NCI-H2081 treated with DMSO at 0.1 percent for 48 hours (cell line): ENCODE data around the gene HNRNPL.
"Not testable (repeated sequence)": the region's sequence is repeated elsewhere in the genome, so short reads cannot be mapped to it uniquely, and the experiment has no call there.

Source experiments
- DNase-seq: peaks from one replicate; lab custom pipeline; 2025; lab: John Stamatoyannopoulos, UW

HNRNPL gene

DNA sequence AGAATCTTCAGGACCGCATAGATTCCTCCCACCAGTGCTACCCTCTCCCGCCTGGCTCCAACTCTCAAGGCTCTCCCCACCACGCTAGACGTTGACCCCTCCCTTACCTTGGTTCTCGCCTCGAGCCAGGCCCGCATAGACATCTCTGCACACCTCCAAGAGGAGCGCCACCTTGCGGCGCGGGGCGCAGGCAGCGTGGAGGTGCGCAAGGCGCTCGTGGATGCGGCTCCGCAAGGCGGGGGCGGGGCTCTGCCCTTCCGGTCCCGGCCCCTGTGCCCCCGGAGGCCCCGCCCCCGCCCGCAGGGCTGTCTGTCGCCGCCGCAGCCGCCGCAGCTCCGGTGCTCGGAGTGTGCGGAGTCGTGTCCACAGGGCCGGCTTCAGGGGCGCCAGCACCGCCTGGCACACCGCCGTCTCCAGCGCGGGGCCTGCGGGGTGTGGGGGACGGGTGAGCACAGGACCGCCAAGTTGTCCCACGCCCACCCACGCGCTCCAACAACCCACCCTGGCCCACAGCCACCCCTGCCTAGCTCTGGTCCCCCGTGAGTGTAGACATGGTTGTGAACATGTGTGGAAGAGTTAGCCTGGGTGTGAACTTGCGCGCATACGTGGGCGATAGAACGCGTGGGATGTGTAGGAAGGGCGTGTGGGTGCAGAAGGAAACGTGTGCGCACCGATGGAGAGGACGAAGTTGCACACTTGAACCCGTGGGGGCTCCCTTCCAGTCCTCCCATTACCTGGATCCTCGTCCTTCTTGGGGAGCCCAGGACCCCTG is 20.2 kb upstream of the HNRNPL start:
- DNase-seq, result peak; percentile 41

DNA sequence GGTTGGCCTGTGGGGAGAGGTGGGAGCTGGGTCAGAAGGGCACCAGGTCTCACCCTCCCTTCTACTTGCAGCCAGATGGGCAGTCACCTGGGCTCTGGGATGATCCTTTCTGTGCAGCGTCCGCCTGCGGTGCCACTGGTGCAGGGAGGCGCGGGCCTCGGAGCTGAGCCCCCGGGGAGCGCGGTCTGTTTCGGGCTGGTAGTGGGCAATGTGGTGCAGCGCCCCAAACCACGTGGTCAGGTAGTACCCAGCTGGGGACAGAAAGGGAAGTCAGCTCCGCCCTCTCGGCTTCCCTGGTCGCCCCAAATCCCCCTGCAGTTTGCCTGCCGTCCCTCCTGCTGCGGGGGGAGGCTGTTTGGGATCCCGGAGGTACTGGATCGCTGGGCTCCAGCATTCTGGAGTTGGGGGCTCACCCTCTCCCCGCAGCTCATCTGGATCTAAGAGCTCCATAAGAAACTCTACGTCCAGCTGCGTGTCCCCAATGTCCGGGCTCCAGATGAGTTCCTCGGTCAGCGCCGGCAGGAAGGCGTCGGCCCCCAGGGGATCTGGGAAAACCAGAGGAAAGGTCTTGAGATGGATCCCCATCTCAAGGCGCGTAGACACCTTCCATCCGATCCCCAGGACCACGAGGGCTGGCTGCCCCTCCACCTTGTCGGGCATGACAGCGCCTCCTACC is 19.5 kb upstream of the HNRNPL start:
- no peak for DNase-seq

DNA sequence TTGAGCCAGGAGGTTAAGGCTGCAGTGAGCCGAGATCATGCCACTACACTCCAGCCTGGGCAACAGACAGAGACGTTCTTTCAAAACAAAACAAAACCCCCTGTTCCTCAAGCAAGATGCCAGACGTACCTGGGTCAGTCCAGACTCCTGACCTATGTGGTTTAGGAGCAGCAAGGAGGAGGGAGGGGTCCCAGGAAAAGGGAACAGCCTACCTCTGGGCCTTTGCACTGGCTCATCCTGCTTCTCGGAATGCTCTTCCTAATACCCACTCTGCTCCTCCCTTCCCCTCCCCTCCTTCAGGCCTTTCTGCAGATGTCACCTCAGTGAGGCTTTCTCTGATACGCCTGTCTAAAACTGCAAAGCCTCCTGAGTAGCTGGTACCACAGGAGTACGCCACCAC is 18.8 kb upstream of the HNRNPL start:
- no peak for DNase-seq

DNA sequence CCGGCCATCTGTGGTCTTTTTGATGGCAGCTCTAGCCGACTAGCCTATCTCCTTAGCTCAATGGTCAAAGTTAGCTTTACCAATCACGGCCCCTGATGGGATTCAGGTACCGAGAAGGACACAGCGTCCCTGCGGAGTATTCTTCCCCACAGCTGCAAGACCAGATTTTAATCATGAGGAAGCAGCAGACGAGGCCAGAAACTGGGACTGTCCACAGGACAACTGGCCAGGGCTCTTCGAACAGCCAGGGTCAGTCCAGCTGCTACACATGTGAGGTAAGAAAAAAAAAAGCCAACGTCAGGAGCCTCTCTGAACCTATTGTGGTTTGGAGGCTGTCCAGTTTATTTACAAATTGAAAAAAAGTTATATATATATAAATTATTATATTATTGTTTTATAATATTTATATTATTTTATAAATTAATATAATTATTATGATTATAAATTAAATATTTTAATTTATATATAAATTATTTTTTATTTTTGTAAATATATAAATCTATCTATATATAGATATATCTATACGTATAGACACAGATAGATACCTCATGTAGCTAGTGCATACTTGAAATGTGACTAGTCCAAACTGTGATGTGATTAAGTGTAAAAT is 17.5 kb upstream of the HNRNPL start:
- no peak for DNase-seq

DNA sequence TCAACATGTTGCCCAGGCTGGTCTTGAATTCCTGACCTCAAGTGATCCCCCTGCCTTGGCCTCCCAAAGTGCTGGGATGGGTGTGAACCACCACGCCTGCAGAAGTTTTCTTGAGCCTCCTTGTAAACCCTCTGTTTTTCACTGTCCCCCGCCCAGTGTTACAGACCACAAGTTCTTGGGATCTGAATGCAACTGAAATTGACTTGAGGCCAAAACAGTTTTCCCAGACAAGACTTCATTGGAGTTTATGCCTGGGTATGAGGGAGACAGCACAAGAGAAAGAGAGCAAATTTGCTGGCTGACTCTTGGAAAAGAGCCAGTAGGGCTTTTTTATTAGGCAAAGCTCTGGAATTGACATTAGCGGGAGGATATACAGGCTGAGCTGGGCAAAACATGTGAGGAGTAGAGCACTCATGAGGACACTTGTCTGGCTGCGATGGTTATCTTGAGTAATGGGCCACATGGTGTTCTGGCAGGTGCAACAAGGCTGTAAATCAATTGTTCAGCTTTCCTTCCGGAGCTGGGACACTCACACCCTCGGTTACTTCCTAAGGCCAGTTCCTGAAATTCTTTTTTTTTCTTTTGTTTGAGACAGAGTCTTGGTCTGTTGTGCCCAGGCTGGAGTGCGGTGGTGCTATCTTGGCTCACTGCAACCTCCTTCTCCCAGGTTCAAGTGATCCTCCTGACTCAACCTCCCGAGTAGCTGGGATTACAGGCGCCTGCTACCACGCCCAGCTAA is 12.7 kb upstream of the HNRNPL start:
- peak; percentile 15 for DNase-seq

DNA sequence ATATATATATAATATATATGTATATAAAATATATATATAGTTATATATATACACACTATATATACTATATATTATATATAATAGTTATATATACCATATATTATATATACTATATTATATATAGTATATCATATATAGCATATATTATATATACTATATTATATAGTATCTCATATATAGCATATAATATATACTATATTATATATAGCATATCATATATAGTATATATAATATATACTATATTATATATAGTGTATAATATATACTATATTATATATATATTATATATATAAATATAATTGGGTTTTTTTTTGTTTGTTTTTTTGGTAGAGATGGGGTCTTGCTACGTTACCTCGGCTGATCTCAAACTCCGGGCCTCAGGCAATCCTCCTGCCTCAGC is 11.6 kb upstream of the HNRNPL start:
- no peak for DNase-seq

DNA sequence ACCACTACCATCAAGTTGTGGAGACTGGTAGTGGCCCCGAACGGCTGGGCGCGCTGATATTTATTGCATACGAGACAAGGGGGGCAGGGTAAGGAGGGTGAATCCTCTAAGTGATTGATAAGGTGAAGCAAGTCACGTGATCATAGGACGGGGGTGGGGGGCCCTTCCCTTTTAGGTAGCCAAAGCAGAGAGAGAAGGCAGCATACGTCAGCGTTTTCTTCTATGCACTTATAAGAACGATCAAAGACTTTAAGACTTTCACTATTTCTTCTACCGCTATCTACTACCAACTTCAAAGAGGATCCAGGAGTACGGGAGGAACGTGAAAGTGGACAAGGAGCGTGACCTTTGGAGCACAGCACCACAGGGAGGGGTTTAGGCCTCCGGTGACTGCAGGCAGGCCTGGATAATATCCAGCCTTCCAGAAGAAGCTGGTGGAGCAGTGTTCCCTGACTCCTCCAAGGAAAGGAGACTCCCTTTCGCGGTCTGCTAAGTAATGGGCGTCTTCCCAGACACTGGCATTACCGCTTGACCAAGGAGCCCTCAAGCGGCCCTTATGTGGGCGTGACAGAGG is 9.9 kb upstream of the HNRNPL start:
- DNase-seq, result not testable (repeated sequence)

DNA sequence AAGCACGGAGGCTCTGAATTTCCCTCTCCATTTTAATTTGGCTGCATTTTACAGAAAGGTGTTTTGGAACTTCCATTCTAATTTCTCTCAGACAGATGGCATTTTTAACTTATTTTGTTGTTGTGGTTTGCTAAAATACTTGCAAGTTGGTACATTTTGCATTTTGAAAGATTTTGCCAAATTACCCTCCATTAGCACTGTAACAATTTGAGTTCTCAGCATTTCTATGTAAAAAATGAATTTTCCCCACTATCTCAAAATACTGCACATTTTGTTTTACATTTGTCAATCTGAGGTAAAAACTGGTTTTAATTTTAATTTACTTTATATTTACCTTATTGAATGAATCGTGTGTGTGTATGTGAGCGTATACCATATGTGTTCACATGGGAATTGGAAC is 7.0 kb upstream of the HNRNPL start:
- no peak for DNase-seq

DNA sequence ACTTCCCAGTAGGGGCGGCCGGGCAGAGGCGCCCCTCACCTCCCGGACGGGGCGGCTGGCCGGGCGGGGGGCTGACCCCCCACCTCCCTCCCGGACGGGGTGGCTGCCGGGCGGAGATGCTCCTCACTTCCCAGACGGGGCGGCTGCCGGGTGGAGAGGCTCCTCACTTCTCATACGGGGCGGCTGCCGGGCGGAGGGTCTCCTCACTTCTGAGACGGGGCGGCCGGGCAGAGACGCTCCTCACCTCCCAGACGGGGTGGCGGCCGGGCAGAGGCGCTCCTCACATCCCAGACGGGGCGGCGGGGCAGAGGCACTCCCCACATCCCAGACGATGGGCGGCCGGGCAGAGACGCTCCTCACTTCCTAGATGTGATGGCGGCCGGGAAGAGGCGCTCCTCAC is 6.0 kb upstream of the HNRNPL start:
- not testable (repeated sequence) for DNase-seq

DNA sequence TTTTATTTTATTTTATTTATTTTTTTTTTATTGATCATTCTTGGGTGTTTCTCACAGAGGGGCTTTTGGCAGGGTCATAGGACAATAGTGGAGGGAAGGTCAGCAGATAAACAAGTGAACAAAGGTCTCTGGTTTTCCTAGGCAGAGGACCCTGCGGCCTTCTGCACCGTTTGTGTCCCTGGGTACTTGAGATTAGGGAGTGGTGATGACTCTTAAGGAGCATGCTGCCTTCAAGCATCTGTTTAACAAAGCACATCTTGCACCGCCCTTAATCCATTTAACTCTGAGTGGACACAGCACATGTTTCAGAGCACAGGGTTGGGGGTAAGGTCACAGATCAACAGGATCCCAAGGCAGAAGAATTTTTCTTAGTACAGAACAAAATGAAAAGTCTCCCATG is 5.2 kb upstream of the HNRNPL start:
- DNase-seq, result not testable (repeated sequence)

DNA sequence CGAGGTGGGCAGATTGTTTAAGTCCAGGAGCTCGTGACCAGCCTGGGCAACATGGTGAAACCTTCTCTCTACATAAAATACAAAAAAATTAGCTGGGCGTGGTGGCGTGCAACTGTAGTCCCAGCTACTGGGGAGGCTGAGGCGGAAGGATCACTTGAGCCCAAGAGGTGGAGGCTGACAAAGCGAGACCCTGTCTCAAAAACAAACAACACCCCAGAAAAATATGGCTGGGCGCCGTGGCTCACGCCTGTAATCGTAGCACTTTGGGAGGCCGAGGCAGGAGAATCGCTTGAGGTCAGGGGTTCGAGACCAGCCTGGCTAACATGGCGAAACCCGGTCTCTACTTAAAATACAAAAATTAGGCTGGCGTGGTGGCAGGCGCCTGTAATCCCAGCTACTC is 3.4 kb upstream of the HNRNPL start:
- DNase-seq, result no peak

DNA sequence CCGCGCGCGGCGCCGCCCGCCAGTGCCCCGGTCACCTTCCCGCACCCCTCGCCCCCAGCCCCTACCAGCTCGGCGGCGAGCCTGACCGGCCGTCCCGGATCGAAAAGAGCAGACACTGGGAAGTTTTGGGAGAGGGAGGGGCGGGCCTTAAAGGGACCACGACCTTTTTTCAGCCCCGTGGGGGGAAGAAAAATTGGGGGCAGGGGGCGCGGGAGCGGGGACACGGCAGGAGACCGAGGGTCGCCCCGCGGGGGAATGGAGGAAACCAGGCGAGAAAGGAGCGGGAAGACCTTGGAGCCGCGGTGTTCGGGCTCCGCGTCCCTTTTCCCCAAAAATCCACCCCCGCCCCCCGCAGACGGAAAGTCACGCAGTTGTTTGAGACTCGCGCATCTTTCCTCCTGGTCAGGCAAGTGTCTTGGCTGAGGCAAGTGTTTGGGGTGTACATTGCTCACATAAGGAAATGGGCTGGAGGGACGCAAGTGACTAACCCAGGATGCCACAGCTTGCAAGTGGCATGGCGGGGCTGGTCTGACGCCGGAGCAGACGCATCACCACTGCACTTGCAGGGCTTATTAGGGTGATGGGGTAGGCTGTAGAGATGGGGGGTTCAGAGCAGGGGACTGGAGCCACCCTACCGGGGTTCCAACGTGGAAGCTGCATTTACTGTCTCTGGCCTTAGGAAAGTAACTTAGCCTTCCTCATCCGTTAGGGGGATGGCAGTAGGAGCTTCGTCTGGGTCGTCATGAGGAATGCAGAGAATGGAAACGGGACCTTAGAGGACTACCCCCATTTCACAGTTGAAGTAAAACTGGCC is 2.7 kb upstream of the HNRNPL start:
- no peak for DNase-seq

DNA sequence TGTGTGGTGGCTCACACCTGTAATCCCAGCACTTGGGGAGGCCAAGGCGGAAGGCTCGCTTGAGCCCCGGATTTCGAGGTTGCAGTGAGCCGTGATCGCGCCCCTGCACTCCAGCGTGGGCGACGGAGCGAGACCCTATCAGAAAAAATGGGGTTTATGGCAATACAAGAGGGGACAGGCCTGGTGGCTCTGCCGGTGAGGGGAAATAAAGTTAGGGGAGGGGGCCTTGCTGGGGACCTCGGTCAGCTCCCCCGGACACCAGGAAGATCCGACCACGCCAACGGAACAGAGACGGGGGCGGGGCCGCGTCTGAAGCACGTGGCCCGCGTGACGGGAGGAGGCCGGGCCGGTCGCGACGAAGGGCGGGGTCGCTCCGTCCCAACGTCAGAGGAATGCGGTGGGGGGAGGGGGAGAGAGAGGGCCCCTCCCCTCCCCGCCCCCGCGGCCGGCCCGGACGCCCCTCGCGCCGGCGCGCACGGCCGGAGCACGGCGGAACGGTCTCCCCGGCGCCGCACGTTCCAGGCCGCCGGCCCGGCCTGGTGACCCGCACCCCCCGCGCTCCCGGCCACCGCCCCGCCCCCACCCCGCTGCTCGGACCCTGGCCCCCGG is 1.9 kb upstream of the HNRNPL start:
- DNase-seq, result no peak

DNA sequence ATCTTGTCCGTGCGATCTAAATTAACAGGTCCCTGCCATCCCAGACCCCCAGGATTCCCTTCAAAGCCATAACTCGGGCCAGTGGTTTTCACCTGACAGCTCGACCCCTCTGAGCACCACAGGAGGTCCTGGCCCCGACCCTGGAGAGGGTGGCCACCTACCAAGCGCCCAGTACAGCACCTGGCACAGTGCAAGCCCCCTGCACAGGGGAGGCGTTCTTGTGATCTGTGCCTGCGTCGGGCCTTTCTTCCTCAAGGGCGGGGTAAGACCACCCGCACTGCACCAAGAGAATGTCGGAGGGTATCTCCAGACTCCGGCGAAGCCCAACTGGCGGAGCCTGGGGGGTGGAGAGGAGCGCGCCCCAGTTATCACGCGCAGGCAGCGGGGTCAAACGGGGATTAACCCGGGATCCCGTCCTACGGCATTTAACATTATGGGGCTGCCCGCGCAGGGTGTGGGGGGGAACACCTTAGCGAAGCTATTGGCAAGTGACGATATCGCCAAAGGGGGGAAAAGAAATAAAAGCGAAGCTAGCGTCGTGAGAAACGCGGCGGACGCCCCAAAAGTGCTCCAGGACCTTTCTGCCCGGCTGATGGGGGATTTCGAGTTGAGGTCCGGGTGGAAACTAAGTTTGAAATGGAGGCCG is 1.3 kb upstream of the HNRNPL start:
- DNase-seq, result no peak

DNA sequence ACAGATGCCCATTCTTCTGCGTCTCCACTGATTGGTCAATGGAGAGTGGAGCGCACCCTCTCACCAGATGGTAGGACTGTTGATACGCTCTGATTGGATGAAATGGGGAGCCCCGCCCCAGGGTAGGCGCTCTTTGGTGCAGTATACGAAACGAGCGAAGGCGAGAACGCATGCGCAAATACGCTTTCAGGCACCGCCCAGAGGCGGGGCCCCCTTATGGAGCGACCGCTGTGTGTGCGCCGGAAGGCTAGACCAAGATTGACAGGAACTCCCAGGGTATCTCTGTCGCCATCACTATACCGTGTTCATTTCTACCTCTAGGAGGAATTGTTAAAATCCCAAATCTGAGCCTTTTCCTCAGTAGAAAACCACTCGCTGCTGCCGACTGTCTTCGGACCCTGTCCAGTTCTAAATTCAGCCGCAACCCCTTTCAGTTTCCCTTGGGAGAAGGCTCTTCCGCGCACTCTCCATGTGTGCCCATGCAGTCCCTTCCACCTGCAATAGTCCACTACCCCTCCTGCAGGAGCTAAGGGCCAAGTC is 720 bp upstream of the HNRNPL start:
- DNase-seq, result peak; percentile 100

DNA sequence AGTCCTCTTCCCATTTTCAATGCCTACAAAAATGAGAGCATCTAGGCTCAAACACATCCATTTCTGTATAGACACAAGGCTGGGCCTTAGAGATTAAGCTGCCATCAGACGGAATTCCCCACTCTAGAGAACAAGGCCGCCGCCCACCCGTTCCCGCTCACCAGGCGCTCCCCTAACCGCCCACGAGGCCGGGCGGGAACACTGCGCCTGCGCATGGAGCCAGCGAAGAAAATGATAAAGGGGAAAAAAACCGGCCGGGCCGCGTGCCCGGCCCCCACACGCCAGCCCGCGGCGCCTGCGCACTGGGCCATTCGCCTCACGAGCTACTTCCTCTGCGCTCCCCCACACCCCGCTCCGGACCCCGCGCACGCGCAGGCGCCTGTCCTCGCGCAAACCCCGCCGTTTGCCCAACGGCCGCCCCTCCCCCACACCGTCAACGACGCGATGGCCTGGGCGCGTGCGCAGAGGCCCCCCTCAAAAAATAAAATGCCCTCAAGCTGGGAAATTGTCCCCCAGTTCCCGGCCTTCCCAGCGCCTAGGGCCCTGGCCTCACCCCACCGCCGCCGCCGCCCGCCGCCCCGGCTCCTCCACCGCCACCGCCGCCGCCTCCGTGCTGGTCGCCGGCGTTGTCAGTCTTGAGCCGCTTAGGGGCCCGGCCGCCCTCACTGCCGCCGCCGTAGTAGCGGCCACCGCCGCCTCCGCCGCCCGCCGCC is 483 bp downstream of the HNRNPL start:
- DNase-seq, result peak; percentile 82

DNA sequence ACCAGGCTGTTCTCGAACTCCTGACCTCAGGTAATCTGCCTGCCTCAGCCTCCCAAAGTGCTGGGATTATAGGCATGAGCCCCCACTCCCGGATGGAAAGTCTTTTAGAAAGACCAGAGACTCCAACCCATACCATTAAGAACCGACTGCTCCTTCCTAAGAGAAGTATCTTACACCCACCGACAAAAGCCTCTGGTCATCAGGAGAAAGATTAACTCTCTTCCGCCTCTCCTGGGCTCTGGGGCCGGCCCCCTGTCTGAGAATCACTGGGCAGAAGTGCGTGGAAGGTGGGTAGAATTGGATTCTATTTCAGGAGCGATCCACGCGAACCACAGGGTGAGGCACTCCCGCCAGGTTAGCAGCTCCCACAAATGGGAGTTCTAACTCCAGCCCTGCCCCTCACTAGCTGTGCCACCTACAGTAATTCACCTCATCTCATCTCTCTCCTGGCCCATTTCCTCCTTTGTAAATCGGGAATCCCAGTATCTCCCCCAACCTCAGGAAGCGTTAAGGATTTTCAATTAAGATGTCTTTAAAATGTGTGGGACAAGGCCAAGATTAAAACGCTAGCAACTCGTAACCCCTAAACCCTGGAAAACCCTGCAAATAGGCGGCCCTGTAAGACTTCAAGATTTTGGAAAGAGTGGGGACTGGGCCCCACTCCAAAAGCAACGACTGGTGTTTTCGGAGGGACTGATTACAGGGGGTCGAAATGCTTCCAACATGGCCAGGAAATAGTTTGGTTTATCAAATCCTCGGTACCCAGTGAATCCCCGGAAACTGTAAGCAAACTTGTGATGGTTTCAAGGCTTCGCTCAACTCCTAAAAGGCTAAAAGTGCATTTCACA is 1.3 kb downstream of the HNRNPL start:
- no peak for DNase-seq

DNA sequence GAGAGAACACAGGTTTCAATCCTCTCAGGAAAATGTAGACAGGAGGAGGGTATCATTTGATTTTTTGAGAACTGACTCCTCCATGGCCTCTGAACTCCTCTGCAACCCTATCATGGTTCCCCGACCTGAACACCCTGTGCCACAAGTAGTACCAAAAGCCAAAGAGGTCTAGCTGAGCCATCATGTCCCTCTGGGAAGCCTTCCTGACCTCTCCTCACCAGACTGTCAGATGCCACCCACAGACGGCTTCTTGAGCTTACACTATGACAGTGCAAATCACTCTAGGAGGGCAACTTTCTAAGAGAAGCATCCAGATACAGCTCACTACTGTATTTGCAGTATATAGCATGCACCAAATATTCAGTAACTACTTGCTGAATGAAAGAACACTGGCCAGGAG is 3.7 kb downstream of the HNRNPL start:
- DNase-seq, result no peak
